ENCODE data around the gene RPP21. TPM values are rescaled to one million over a fixed set of nuclear protein-coding genes. Genes with fewer than 3 reads are reported as not detected.
"Not testable (repeated sequence)": the region's sequence is repeated elsewhere in the genome, so short reads cannot be mapped to it uniquely, and the experiment has no call there.

Gene RPP21
- polyA plus RNA-seq, 3 donors = 29.4 to 32.0 (median 31.5) TPM

DNA sequence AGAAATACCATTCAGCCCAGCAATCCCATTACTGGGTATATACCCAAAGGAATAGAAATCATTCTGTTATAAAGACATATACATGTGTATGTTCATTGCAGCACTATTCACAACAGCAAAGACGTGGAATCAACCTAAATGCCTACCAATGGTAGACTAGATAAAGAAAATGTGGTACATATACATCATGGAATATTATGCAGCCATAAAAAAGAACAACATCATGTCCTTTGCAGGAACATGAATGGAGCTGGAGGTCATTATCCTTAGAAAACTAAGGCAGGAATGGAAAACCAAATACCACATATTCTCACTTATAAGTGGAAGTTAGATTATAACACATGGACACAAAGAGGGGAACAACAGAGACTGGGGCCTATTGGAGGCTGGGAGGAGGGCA, 24.3 kb downstream of the RPP21 start:
- DNase-seq (ENCODE audit: low read depth in 3 of 3, low spot score in 2 of 3) = not testable (repeated sequence)

DNA sequence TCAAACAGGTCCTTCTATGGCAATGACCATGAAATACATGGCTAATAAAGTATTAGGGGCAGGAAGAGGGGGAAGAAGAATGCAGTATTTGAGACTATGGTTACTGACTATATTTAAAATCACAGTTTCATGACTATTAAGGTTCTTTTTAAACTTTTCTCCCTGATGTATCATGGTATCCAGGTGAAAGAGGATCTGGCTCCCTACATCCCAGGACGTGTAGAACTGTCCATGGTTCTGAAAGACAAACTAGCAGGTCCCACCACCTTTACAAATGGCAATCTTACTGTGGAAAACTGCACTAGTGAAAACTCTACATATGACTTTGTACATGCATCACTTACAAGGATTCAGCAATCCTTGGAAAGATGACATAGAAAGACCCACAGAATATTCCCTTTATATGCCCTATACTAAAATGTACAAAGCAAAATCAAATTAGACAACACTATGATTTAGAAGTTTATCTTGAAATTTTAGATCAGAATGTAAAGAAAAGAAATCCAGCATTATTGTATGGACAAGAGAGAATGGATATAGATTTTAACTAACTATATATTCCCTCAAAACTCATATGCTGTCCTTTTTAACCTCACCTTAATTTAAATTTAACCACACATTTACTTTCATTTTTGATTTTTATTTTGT, 33.5 kb downstream of the RPP21 start:
- peak; percentile 27 to 36 (median 36) for DNase-seq (ENCODE audit: low read depth in 3 of 3, low spot score in 2 of 3)

DNA sequence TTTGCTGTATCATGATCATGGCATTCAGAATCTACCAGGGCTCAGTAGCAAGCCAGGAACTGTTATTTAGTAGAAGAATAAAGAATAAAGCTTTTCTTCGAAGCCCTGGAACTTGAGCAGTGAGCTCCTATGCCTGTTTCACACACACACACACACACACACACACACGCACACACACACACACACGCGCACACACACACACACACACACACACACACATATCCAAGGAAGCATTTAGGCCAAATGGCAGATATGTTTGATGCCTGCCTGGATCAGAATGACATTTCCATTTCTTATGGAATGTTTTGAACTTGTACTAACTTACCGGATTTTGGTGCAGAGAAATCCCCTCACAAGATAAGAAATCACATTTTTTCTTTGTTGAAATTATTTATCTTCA, 35.5 kb downstream of the RPP21 start:
- DNase-seq (ENCODE audit: low read depth in 3 of 3, low spot score in 2 of 3) = no peak

DNA sequence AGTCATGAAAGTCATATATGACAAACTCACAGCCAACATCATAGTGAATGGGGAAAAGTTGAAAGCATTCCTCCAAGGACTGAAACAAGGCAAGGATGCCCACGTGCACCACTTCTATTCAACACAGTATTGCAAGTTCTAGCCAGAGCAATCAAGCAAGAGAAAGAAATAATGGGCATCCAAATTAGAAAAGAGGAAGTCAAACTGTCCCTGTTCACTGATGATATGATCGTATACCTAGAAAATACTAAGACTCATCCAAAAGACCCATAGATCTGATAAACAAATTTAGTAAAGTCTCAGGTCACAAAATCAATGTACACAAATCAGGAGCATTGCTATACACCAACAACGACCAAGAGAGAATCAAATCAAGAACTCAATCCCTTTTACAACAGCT, 41.2 kb downstream of the RPP21 start:
- no peak for DNase-seq (ENCODE audit: low read depth in 3 of 3, low spot score in 2 of 3)

DNA sequence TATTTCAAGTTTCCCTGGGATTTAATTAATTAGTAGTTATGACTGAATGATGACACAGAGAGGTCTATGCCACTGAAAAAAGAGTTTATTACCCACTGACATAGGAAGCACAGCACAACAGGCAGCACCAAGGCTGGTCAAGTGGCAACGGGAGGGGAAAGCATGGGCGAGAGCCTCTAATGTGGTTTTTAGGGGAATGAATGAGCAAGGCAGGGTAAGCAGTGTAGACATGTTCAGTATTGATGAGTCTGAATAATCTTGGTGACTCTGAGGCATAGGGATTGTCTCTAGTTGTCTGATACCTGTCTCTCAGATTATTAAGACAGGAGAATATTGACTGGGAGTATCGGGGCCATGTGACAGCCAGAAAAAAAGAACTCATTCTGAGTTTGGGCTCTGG, 46.3 kb downstream of the RPP21 start:
- DNase-seq (ENCODE audit: low read depth in 3 of 3, low spot score in 2 of 3) = no peak

DNA sequence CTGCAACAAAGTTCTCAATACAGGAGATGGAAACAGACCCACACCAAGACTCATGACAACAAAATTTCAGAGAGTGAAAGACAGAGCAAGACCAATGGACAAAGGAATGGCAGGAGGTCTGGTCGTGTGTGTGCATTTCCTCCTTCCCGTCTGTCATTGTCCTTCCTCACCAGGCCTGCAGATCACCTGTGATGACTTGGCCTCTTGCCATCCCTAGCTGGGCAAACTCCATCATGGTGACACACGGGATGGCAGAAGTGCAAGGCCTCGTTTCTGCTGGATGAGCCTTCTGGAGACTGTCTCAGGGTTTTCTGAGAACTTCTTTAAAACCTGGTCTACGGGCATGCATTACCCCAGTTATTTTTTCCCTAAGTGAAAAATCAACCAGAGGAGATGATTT, 49.2 kb downstream of the RPP21 start:
- DNase-seq (ENCODE audit: low read depth in 3 of 3, low spot score in 2 of 3) = no peak

Other genes starting within 250 kb of the RPP21 start
- under 1 TPM in 1 of 3 donors, not detected in 2; 0.26 TPM for gene TRIM31, start 232.1 kb upstream of the RPP21 start, polyA plus RNA-seq (ENCODE audit: insufficient read length in 3 of 3)
- under 1 TPM in 2 of 3 donors, not detected in 1; 0.07 to 0.10 TPM for gene TRIM40, start 209.0 kb upstream of the RPP21 start, polyA plus RNA-seq (ENCODE audit: insufficient read length in 3 of 3)
- under 1 TPM; 0.36 to 0.82 (median 0.47) TPM for gene TRIM10, start 183.9 kb upstream of the RPP21 start, polyA plus RNA-seq (ENCODE audit: insufficient read length in 3 of 3)
- gene TRIM15, start 181.6 kb upstream of the RPP21 start, polyA plus RNA-seq (ENCODE audit: insufficient read length in 3 of 3) = under 1 TPM; 0.19 to 0.28 (median 0.26) TPM
- gene TRIM26, start 131.8 kb upstream of the RPP21 start, polyA plus RNA-seq (ENCODE audit: insufficient read length in 3 of 3) = 10 to 100 TPM; 33.3 to 36.5 (median 35.3) TPM
- gene TRIM39, start 18.2 kb upstream of the RPP21 start, polyA plus RNA-seq (ENCODE audit: insufficient read length in 3 of 3) = 10 to 100 TPM; 13.1 to 14.1 (median 13.7) TPM
- gene HLA-E, start 144.4 kb downstream of the RPP21 start, polyA plus RNA-seq (ENCODE audit: insufficient read length in 3 of 3) = 100 to 1,000 TPM; 114 to 118 (median 114) TPM
- gene GNL1, start 211.3 kb downstream of the RPP21 start, polyA plus RNA-seq (ENCODE audit: insufficient read length in 3 of 3) = 10 to 100 TPM; 75.7 to 89.8 (median 80.4) TPM
- gene PRR3, start 212.1 kb downstream of the RPP21 start, polyA plus RNA-seq (ENCODE audit: insufficient read length in 3 of 3) = 10 to 100 TPM; 29.5 to 31.5 (median 30.2) TPM
- 10 to 100 TPM; 71.2 to 76.2 (median 73.3) TPM for gene ABCF1, start 226.3 kb downstream of the RPP21 start, polyA plus RNA-seq (ENCODE audit: insufficient read length in 3 of 3)

Measured in right renal cortex interstitium (tissue), 3 donors.